ENCODE results near the gene PADI1.

PADI1 gene

DNA sequence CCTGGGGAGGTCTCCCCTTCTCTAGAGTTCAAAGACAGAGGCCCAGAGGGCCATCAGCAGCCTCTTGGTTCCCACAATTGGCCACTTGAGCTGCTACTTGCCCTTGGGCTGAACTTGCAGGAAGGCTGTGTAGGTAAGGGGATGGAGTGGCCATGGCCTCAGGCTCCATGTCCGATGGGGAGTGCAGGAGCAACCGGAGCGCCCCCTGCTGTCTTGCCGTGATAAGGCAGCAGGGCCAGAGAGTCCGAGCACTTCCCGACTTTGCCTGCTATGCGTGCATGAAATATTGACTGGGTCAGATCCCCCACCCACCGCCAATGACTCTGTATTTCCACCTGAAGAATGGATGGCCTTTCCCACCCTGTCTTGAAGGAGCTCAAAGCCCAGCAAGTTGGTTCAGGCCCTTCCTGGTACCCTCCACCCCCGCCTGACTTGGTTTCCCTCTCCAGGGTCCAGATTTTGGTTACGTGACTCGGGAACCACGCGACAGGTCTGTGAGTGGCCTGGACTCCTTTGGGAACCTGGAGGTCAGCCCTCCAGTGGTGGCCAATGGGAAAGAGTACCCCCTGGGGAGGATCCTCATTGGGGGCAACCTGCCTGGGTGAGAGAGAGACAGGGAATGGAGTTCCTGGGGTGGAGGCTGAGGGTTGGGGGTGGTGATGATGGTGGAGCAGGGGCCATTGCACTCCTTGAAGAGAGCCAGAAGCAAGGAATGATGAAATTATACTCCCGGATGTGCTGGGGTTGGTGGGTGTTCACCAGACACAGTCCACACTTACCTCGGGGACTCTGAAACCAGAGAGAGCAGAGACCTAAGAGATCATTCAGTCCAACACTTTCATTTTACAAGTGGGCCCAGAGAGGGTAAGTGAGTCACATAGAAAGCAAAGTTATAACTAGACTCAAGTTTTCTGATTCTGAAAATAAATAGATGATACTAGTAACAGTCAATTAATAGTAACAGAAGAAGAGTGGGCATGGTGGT, 69.5 kb downstream of the PADI1 start:
- DNase-seq, result no peak

DNA sequence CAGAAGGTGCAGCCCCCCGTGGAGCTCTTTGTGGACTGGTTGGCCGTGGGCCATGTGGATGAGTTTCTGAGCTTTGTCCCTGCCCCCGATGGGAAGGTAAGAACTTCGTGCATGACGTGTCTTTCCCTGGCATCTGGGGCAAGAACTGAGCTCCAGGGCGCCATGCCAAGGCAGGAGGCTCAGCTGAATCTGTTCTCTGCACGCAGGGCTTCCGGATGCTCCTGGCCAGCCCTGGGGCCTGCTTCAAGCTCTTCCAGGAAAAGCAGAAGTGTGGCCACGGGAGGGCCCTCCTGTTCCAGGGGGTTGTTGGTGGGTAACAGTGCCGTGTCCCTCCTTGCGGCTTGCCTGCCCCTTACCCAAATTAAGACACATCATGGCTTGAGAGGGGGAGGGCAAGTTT, 71.6 kb downstream of the PADI1 start:
- no peak for DNase-seq

DNA sequence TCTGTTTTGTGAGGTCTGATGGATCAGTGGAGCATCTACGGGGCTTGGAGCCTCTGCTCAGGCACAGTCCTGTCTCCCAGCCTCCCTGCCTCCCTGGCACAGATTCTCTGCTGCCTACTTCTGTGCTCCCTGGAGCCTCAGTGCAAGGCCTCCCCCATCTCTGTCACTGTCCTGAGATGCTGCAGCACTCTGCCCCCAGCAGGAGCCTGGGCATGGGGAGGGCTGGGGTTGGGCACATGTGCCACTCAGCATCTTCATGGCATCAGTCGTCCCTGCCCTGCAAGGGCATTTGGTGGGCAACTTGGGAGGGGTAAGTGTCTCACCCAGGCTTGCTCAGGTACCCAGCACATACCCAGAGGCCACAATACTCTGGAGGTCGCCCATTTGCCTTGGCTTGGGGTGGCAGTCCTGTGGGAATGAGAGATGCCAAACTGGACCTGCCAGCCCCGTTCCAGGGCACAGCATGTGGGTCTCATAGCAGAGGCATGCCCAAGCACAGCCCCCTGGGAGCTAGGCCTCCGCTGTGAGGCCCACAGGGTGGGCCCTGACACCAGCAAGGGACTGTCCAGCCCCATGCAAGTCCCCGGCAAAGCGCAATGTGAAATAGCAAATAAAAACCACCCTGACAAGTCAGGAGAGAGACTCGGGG, 72.7 kb downstream of the PADI1 start:
- no peak for DNase-seq

DNA sequence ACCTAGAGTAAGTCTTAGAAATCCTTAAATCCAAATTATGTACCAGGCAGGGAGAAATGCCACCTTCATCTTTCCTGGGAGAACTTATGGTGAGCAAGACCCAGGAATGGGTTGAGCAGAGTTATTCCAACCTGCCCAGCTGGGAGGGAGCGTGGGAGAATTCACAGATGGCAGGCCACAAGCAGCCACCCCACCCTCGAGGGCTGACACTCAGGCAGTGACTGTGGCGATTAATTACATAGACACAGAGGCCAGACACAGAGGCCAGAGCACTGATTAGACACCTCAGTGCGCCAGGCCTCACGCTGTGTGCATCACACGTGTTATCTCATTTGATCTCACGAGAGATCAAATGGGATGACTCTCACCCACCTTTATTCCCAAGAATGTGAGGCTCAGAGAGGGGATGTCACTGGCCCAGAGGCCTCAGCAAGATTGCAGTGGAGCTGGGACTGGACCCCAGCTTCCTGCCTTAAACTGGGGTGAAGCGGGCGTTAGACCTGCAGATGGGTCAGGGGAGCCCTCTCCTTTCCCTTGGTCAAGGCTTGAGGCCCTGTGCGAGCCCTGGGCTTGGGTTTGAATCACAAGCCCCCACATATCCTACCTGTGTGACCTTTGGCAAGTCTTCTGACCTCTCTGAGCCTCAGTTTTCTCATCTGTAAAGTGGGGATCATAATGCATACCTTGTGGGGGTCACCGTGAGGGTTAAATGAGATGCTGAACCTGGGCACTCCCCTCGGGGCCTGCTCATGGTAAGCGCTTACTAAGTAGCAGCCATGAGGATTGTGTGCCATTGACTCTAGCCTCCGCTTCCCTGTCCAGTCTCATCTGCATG, 74.3 kb downstream of the PADI1 start:
- no peak for DNase-seq

DNA sequence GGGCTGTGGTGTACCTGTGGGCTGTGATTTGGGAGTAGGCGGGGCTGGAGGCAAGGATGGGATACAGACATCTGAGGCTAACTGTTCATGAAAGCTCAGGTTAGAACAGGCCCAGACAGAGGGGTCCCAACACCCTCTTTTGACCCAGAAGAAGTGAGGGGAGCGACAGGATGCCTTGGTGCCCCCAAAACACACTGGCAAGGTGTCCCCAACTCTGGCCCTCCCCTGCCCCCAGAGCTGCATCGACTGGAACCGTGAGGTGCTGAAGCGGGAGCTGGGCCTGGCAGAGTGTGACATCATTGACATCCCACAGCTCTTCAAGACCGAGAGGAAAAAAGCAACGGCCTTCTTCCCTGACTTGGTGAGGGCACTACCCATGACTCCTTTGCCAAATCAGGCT, 75.5 kb downstream of the PADI1 start:
- no peak for DNase-seq

DNA sequence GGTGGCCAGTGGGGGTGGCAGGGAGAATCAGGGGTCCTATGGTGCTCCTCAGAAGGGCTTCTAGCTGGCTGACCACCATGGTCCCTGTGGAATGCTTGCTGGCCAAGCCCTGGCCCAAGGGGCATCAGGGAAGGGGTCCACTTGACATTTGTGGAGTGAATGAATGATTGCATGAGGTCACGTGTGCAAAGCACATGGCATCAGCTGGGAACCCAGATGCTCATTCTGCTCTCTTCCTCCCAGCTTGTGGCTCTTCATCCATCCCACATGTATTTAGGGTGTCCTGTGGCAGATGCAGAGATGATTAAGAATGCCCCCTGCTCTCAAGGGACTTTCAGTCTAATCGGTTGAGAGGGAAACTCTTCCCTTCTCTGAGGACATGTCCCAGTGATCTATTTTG, 76.0 kb downstream of the PADI1 start:
- DNase-seq, result no peak

DNA sequence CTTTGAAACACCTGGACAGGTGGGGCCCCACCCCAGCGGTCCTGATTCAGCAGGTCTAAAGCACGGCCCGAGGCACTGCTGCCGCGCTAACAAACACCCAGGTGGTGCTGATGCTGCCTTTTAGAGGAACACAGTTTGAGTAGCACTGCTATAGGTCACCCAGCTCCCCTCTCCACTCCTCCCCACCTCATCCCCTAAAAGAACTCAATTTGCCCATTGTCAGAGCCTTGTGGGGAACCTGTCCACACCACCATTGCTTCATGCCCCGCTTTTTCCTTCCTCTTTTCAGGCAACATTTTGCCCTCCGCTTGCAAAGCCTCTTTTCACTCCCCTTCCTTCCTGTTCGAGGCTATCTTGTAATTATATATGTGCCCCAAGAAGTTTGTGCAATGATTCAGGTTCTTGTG, 76.8 kb downstream of the PADI1 start:
- no peak for DNase-seq

DNA sequence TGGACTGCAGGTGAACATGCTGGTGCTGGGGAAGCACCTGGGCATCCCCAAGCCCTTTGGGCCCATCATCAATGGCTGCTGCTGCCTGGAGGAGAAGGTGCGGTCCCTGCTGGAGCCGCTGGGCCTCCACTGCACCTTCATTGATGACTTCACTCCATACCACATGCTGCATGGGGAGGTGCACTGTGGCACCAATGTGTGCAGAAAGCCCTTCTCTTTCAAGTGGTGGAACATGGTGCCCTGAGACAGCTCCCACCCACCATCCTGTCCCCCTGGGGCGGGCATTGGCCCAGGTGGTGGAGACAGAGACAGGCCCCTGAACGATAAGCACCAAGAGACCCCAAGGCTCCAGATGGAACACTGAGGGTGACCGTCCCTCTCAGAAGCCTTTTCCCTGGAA, 77.9 kb downstream of the PADI1 start:
- no peak for DNase-seq

DNA sequence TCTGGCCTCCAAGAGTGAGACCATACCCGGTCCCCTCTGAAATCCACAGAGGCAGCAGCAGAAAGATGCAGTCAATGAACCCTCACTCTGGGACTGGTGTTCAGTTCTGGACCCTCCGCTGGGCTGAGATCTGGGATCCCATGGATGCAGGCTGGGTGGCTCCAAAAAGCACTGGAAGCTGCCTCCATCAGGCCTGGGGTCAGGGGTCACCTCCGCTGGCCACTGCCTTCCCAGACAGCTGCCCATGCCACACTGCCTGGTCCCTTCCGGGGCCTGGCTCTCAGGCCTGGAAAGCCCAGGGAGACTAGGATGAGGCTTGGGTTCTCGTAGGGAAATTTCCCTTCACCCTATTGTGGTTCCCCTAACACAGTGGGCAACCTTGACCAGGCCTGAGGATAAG, 81.7 kb downstream of the PADI1 start:
- DNase-seq, result no peak

DNA sequence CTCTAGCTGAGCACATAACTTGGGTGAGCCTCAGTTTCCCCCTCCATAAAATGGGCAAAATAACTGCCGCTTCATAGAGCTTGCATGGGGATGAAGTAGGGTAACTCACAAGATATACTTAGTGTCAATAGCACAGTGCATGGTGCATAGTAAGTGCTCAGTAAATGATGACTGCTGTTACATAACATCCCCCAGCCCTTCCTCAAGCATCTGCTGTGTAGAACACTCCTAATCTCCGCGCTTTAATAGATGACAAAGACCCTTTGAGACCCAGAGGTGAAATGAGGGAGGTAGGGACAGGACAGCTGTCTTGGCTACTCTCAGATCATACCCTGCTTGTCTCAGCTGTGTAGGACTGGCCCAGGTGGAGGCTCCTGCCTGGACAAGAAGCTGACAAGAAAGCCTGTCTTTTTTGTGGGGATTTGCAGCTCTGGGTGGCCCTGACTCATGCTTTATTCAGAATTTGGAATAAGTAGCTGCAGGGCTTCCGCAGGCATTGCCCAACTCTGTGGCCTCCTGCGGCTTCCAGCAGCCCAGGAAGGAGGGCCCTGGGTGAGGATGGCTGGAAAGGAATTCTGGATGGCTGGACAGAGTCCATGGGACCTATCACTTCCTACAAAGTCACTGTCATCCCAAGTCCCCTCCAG, 82.3 kb downstream of the PADI1 start:
- no peak for DNase-seq

DNA sequence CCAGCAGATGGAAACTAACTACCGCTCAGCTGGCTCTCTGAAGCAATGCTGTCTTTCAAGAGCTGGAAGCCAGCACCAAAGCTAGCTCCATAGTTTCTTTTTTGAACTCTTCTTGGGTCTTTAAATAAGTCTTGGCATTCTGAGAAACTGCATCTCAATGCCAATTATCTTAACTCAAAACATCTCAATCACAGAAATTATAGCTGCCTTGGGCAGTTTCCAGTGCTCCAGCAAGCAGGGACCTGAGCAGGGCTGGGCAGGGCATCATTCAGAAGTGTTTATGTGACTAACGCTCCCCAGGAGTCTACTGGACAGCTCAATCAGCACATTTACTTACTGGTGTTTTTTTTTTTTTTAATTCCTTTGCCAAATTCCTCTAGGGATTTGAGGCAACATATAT, 84.8 kb downstream of the PADI1 start:
- no peak for DNase-seq

DNA sequence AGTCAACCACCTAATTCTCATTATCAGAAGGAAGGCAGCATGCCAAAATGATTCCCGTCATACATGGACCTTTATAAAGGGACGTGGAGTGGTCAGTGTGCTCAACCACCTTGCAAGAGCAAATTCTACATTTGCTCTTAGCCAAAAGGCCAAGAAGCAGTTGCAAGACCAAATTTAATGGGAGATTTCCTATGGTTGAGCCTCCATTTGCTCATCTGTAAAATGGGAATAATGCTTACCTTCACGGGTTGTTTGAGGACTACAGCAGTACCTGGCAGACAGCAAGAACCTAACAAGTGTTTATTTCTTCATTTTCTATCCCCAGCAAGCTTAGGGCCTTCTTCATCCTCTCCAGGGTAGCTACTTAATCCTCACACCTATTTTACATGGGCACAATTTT, 85.6 kb downstream of the PADI1 start:
- no peak for DNase-seq

DNA sequence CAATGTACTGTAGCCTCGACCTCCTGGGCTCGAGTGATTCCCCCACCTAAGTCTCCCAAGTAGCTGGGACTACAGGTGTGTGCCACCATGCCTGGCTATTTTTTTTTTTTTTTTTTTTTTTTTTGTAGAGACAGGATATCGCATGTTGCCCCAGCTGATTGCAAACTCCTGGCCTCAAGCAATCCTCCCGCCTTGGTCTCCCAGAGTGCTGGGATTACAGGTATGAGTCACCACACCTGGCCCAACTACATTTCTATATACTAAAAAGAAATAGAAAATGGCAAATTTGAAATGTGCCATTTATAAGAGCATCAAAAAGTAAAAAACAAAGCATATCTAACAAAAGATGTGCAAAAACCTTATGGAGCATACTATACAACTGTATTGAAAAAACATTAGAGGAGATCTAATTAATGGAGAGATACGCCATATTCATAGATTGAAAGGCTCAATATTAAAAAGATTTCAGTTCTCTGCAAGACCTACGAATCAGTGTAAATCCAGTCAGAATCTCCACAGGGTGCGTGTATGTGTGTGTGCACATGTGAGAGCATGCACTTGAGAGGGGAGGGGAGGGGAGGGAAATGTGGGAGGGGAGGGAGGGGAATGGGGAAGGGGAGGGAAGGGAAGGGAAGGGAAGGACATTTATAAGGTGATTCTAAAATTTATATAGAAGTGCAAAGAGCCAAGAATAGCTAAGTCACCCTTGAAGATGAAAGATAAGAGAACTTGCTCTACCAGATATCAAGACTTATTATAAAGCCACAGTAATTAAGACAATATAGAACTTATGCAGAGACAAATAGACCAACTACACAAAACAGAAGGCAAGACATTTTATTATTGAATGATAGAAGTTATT, 87.6 kb downstream of the PADI1 start:
- no peak for DNase-seq

DNA sequence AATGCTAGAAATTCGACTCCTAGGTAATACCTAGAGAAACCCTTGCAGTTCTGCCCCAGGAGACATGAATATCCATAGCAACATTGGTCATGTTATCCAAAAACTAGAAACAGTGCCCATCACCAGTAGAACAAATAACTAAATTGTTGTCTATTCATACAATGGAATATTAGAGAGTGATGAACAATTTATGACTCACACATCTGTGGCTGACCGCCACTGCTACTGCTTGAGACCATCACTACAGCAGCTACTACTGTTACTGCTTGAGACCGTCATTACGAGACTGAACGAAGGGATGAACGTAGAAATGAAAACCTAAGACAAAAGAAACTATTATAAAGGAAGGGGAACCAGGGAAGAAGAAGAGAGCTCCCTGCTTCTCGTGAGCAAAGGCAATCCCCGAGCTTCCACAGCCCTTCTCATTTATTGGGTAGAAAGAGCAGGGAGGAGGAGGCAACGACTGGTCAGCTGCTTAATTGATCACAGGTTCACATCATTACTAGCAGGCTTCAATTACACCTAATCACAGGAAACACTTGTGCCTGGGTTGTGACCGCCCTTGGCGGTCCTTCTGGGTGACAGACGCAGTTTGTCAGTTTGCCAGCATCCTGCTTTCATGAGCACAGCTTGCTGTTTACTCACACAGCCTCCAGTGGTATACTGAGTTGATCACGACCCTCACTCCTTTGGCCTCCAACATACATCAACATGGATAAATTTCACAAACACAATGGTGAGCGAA, 88.9 kb downstream of the PADI1 start:
- no peak for DNase-seq

DNA sequence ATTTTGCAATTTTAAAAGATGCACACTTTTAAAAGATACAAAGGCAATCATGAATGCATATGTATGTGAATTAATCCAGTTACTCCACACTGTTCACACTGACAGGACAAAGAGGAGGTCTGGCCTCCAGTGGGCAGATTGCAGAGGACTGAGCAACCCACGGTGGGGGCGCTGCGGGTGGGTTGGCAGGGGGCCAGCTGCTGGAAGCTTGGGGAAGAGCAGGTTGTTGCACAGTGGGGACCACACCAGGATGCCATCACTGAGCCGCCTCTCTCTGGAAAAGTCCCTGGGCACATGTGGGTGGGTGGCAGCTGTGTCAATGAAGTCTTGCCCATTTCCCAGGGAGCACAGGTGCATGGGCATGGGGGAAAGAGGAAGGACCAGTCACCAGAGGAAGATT, 90.4 kb downstream of the PADI1 start:
- DNase-seq, result no peak

All from T-helper 9 cell (primary cell).